MCF 10A (cell line): ENCODE data around the gene PPP1R16B. TPM values are rescaled to one million over a fixed set of nuclear protein-coding genes. Genes with fewer than 3 reads are reported as not detected.

Experiments used
- BruUV-seq: library from RNA; stranded (reverse); fragments of 400-500 nt; replicated peaks from 2 replicates; lab custom pipeline; 2021; lab: Mats Ljungman, UMichigan
- CTCF ChIA-PET: fragments of 300-600 bp; sonication (Branson Sonifier 250); formaldehyde crosslinking; extraction: SDS; loops from one replicate; lab custom pipeline; 2021; ENCODE audit warnings: antibody characterized with exemption, inconsistent platforms; lab: Yijun Ruan, JAX
- POLR2A ChIA-PET: fragments of 300-600, 350-650 bp; sonication (Branson Sonifier 250); formaldehyde crosslinking; extraction: SDS; loops from one replicate; lab custom pipeline; 2020; ENCODE audit warnings: antibody characterized with exemption, inconsistent platforms; lab: Yijun Ruan, JAX
- DNase-seq: peaks from one replicate; pipeline ENCODE4 v3.0.0-alpha.2; 2018; ENCODE audit not compliant: unreplicated experiment
- H3K27ac Mint-ChIP-seq: one replicate; pipeline ENCODE4 v1.8.0; 2022; ENCODE audit warnings: mild to moderate bottlenecking, low read depth, mixed read lengths; ENCODE audit not compliant: unreplicated experiment
- H3K27me3 Mint-ChIP-seq: one replicate; pipeline ENCODE4 v1.8.0; 2022; ENCODE audit warnings: mixed read lengths; ENCODE audit not compliant: insufficient read depth, unreplicated experiment
- H3K36me3 Mint-ChIP-seq: one replicate; pipeline ENCODE4 v1.8.0; 2022; ENCODE audit warnings: mild to moderate bottlenecking, moderate library complexity, mixed read lengths; ENCODE audit not compliant: insufficient read depth, unreplicated experiment
- H3K4me1 Mint-ChIP-seq: one replicate; pipeline ENCODE4 v1.8.0; 2022; ENCODE audit warnings: mixed read lengths; ENCODE audit not compliant: insufficient read depth, unreplicated experiment
- H3K4me3 Mint-ChIP-seq: one replicate; pipeline ENCODE4 v1.8.0; 2022; ENCODE audit warnings: mild to moderate bottlenecking, moderate library complexity, mixed read lengths; ENCODE audit not compliant: unreplicated experiment
- H3K9me3 Mint-ChIP-seq: one replicate; pipeline ENCODE4 v1.8.0; 2022; ENCODE audit warnings: mixed read lengths; ENCODE audit not compliant: unreplicated experiment
- CTCF ChIP-seq: fragments of 200-600 bp; IDR thresholded peaks from one replicate; pipeline ENCODE4 v1.8.0; 2022; ENCODE audit warnings: antibody characterized with exemption, mild to moderate bottlenecking; ENCODE audit not compliant: unreplicated experiment
- intact Hi-C: fragments of 100-400 bp; cut with micrococcal nuclease; formaldehyde crosslinking; loops from 2 replicates; pipeline ENCODE4 v1.14.1; 2022
- total RNA-seq: library from RNA; stranded (reverse); gene quantifications from 2 replicates; pipeline ENCODE4 v1.2.3, GENCODE V29; 2022

The PPP1R16B gene
- total RNA-seq, 1 experiment from 2014 or later = not detected

- Mint-ChIP-seq H3K36me3 (peaks cover 36% of the 10 kb centered on the region), H3K4me1 (no peaks in the 10 kb centered on the region), H3K9me3 (no peaks in the 10 kb centered on the region), H3K4me3 (no peak overlapping the region), H3K27ac (no peak overlapping the region), H3K27me3 (no peaks in the 10 kb centered on the region)
- DNase-seq = no peak
- ChIA-PET POLR2A (interaction anchor here (0.6 to 2.8 kb wide), 3 partner anchors 11 to 31 kb away, joined by 3 to 9 read pairs (median 8); partner anchors contain the start of gene DHX35), CTCF (interaction anchor here (0.7 to 2.5 kb wide), 4 partner anchors 12 to 99 kb away, joined by 3 to 11 read pairs (median 3); partner anchors contain the start of gene DHX35)
- no TSS peak for BruUV-seq
- intact Hi-C loops = no loop called here
- TF ChIP-seq CTCF = no peak
These were observed 144.8 kb downstream of the PPP1R16B start for GRCh38 chr20:38950254-38950653.

GRCh38 chr20:38951611-38952010 lies 146.1 kb downstream of the PPP1R16B start:
- BruUV-seq = no TSS peak
- intact Hi-C loops = no loop called here
- ChIA-PET POLR2A (interaction anchor here (1.2 to 2.8 kb wide), 2 partner anchors 10 to 479 kb away, joined by 3 to 8 read pairs; partner anchors contain the start of genes DHX35 and RALGAPB), CTCF (interaction anchor here (1.0 to 2.5 kb wide), 4 partner anchors 10 to 97 kb away, joined by 3 to 11 read pairs (median 4); partner anchors contain the start of gene DHX35)
- Mint-ChIP-seq H3K9me3 (no peaks in the 10 kb centered on the region), H3K4me3 (no peak overlapping the region), H3K27me3 (no peaks in the 10 kb centered on the region), H3K4me1 (no peaks in the 10 kb centered on the region), H3K36me3 (peaks cover 36% of the 10 kb centered on the region), H3K27ac (no peak overlapping the region)
- no peak for DNase-seq
- TF ChIP-seq CTCF = no peak

- no peaks in the 10 kb centered on the region for H3K4me1 Mint-ChIP-seq
- H3K27ac Mint-ChIP-seq = no peak overlapping the region
- POLR2A ChIA-PET = interaction anchor here (1.2 to 2.8 kb wide), 2 partner anchors 10 to 480 kb away, joined by 3 to 8 read pairs; partner anchors contain the start of genes DHX35 and RALGAPB
- CTCF ChIA-PET = interaction anchor here (1.0 to 2.5 kb wide), 5 partner anchors 10 to 129 kb away, joined by 3 to 11 read pairs (median 4); partner anchors contain the start of gene DHX35
- no peaks in the 10 kb centered on the region for H3K27me3 Mint-ChIP-seq
- DNase-seq = no peak
- H3K36me3 Mint-ChIP-seq = peaks cover 36% of the 10 kb centered on the region
- intact Hi-C loops = no loop called here
- TF ChIP-seq CTCF = no peak
- H3K4me3 Mint-ChIP-seq = no peak overlapping the region
- no TSS peak for BruUV-seq
- no peaks in the 10 kb centered on the region for H3K9me3 Mint-ChIP-seq
These were observed 146.7 kb downstream of the PPP1R16B start for GRCh38 chr20:38952153-38952552.

GRCh38 chr20:38953630-38954340 lies 148.3 kb downstream of the PPP1R16B start:
- H3K9me3 Mint-ChIP-seq = no peaks in the 10 kb centered on the region
- no peak for DNase-seq
- H3K4me1 Mint-ChIP-seq = no peaks in the 10 kb centered on the region
- ChIA-PET CTCF (interaction anchor here (0.6 to 1.5 kb wide), 7 partner anchors 8 to 218 kb away, joined by 3 to 9 read pairs (median 3); partner anchors contain the start of gene DHX35), POLR2A (interaction anchor here (0.7 kb wide), 1 partner anchor 920 kb away, joined by 3 read pairs; no protein-coding TSS in a partner anchor)
- intact Hi-C loops = no loop called here
- no TSS peak for BruUV-seq
- no peak overlapping the region for H3K27ac Mint-ChIP-seq
- H3K4me3 Mint-ChIP-seq = no peak overlapping the region
- H3K36me3 Mint-ChIP-seq = peaks cover 30% of the 10 kb centered on the region
- H3K27me3 Mint-ChIP-seq = no peaks in the 10 kb centered on the region
- TF ChIP-seq CTCF = no peak
